HG03571 (cell line): Measurements from ENCODE around the gene ULK4.
"Not testable (repeated sequence)": the region's sequence is repeated elsewhere in the genome, so short reads cannot be mapped to it uniquely, and the experiment has no call there.

Experiments used
- ATAC-seq: cut with Tn5 transposase; IDR thresholded peaks from one replicate; pipeline ENCODE4 v1.9.1; 2021; ENCODE audit not compliant: unreplicated experiment

Gene ULK4

DNA sequence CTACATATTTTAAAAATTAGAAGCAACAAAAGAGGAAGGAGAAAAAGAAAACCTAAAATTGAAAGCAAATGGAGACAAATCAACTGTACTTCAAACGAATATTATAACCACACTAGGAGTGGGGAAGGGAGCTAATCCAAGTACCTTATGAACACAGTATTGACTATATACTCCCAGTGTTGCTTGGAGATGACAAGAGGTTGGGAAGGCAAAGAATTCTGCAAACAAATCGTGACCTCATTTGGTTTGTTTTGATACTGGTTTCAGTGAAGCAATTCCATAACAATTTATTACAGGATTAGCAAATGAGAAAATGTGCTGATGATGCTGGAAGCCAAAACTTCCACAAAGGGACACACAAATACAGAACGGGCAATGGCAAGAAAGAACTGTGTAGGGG, 268.1 kb downstream of the ULK4 start:
- no peak for ATAC-seq

DNA sequence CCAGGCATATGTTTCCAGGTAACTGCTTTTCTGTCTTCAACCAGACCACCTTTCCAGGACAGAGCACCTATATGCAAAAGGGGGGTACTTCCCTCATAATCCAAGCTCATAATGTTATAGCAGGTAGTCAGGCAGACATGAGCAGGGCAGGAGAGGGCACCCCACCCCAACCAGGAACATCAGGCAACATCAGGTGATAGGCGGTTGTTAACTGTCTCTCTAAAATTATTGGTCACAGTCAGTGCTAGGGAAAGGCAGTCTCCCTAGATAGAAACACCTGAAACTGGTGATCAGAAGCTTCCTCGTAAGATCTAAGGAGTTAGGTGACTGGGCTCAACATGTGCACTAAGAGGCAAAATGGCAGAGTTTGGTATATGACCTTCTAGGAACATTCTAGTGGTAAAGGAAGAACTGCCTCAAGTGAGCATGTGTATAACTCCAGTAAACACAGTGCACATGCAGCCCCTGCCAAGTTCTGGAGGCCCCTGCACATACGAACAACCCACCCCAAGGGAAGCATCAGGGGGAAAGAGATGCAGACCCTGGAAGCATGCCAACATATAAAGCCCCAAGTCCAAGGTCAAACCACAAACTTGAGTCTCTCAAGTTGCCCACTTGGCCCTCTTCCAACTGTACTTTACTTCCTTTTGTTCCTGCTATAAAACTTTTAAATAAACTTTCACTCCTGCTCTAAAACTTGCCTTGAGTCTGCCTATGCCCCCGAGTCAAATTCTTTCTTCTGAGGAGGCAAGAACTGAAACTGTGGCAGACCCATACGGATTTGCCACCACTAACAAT, 270.9 kb downstream of the ULK4 start:
- ATAC-seq = no peak

GRCh38 chr3:41688595-41689380, 273.1 kb downstream of the ULK4 start:
- no peak for ATAC-seq

GRCh38 chr3:41684797-41685735, 276.8 kb downstream of the ULK4 start:
- ATAC-seq = no peak

- no peak for ATAC-seq
These were observed 278.1 kb downstream of the ULK4 start for GRCh38 chr3:41683666-41684350.

- ATAC-seq = no peak
These were observed 278.9 kb downstream of the ULK4 start for GRCh38 chr3:41682996-41683395.

DNA sequence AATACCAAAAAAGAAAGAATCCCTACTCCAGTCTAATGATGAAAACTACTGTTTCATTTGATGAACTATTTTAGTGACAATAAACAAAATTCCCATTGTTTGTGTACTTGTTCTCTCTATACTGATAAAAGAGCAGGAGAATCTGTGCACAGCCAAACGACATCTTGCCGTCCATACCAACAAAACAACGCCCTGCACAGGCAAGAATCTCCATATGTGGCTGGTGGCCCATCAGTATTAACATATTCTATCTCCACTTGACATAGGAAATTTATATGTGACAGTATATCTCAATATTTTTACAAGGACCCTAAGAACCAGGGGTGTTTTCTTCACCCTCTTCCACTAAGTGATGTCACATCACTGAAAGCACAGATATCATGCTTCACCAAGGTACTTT, 279.5 kb downstream of the ULK4 start:
- no peak for ATAC-seq

GRCh38 chr3:41681479-41681878, 280.4 kb downstream of the ULK4 start:
- ATAC-seq = no peak

DNA sequence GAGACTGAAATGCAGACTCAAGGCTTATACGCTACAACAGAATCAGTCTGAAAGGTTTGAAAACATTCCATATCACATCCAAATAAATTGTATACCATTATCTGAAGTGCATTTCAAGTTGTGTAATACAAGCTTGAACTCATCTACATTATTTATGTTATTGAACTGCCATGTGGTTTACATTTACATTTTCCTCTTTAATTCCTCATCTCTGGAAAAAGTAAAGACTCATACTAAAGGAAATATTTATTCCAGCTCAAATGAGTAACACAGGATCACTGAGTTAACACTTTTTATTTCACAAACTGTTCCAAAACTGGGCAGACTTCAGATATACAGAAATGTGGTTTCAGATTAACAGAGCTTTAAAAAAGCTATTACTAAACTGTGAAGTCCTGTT, 282.5 kb downstream of the ULK4 start:
- ATAC-seq = no peak

GRCh38 chr3:41675102-41675501, 286.8 kb downstream of the ULK4 start:
- not testable (repeated sequence) for ATAC-seq

GRCh38 chr3:41674449-41674848, 287.5 kb downstream of the ULK4 start:
- no peak for ATAC-seq

DNA sequence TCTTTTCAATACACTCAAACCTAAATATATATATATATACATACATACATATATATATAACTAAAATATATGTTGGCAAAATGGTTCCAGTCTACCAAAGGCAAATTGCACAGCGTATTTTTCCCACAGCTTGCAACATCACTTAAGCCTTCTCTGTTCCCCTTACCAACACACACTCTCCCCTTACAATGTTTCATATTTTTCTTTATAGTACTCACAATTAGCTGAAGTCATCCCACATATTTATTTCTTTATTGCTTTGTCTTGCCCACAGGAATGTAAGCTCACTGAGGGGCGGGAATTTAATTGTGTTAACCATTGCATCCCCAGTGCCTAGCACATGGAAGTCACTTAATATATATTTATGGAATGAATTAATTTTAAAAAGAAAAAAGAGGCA, 288.3 kb downstream of the ULK4 start:
- ATAC-seq = no peak

- no peak for ATAC-seq
These were observed 293.5 kb downstream of the ULK4 start for GRCh38 chr3:41668379-41668778.

DNA sequence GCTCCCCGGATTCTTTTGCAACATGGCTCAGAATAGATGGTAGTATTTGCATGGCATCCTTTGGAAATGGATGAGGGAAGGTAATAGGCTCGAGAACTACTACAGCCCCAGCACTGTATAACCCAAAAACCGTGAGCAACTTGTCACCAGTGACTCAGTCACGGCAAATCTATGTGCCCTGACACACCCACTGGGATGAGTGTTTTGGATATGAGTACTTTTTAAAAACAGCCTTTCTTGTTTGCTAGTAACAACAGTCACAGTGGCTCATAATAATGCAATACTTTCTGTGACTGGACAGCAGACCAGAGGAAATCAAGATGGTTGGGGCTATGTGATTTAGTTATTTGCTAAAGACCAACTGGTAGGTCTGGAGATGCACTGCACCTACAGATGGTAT, 299.6 kb downstream of the ULK4 start:
- ATAC-seq = no peak

GRCh38 chr3:41661796-41662195, 300.1 kb downstream of the ULK4 start:
- no peak for ATAC-seq

DNA sequence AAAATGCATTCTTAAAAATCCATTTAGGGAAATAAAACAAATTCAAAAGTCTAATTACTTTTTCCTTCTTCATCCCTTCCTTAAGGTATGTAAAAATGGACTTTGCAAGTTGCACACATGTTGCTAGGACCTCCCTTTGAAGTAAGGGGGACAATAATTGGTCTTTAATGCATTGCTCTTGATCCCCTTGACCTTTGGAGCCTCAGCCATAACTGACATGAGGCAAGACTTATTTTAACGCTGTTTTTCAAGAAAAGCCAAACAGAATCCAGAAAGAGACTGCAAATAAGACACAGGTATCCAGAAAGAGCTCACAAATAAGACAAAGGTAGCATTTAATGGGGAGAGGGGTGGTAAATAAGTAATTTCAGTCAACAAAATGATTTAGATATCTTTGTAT, 301.4 kb downstream of the ULK4 start:
- no peak for ATAC-seq

DNA sequence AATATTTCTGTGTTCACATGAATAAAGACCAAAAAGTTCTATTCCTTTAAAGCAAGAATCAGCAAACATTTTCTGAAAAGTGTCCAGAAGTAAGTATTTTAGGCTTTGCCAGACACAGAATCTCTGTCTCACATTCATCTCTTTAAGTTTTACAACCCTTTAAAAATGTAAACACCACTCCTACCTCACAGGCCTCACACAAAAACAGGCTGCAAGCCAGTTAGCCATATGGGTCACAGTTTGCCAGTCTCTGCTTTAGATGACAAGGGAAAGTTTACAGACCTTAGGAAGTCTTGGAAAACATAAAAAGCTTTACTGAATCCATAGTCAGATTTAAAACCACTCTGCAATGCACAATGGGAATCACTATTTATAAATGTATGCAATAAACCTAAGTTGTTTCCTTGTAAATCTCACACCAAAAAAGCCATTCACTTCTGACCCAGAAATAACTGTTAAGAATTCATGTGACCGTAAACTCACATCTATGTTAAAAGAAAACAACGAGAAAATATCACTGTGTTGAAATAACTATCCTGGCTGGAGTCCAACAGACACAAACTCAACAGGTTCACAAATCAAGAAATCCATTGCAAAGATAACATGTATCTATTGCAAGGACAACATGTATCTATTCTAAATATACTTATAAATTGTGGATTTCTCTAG, 308.2 kb downstream of the ULK4 start:
- no peak for ATAC-seq

GRCh38 chr3:41652931-41653330, 309.0 kb downstream of the ULK4 start:
- no peak for ATAC-seq

GRCh38 chr3:41652506-41652905, 309.4 kb downstream of the ULK4 start:
- ATAC-seq = no peak

DNA sequence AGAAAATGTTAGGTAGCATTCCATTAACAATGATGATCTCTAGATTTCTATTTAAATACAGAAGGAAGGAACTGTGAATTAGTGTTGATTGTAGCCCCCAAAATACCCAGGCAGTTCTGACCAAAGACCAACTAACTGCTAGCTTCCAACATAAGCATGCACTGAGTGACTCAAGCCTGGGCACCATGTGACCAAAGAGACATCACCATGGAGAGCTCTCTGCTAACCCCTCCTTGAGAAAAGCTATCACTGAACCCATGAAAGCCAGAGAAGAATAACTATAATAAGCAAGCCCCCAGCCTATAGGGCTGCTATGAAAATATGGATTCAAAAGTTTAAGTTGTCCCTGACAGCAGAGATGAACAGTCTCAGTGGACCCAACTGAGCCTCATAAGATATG, 310.2 kb downstream of the ULK4 start:
- no peak for ATAC-seq
